NCI-H69 (cell line): ENCODE results near the gene ARL8B.
A peak's percentile ranks its signal among the peaks of the same experiment; 100 is the strongest.
"Not testable (repeated sequence)": the region's sequence is repeated elsewhere in the genome, so short reads cannot be mapped to it uniquely, and the experiment has no call there.

Experiments
- DNase-seq: peaks from one replicate; lab custom pipeline; 2025; lab: John Stamatoyannopoulos, UW

Gene ARL8B

GRCh38 chr3:5145120-5145519 is 23.0 kb downstream of the ARL8B start:
- DNase-seq = no peak

GRCh38 chr3:5147152-5147551 is 25.1 kb downstream of the ARL8B start:
- DNase-seq = not testable (repeated sequence)

GRCh38 chr3:5149306-5149880 is 27.3 kb downstream of the ARL8B start:
- no peak for DNase-seq

- no peak for DNase-seq
These were observed 29.5 kb downstream of the ARL8B start for GRCh38 chr3:5151586-5151985.

GRCh38 chr3:5153074-5153473 is 31.0 kb downstream of the ARL8B start:
- no peak for DNase-seq

- DNase-seq = no peak
These were observed 33.1 kb downstream of the ARL8B start for GRCh38 chr3:5155241-5155640.

- no peak for DNase-seq
These were observed 38.2 kb downstream of the ARL8B start for GRCh38 chr3:5160321-5160720.

GRCh38 chr3:5160940-5161858 is 39.1 kb downstream of the ARL8B start:
- no peak for DNase-seq

GRCh38 chr3:5162102-5162501 is 40.0 kb downstream of the ARL8B start:
- DNase-seq = no peak

GRCh38 chr3:5165698-5166097 is 43.6 kb downstream of the ARL8B start:
- no peak for DNase-seq

GRCh38 chr3:5166846-5167245 is 44.8 kb downstream of the ARL8B start:
- no peak for DNase-seq

- DNase-seq = no peak
These were observed 46.0 kb downstream of the ARL8B start for GRCh38 chr3:5168110-5168509.

GRCh38 chr3:5169807-5170206 is 47.7 kb downstream of the ARL8B start:
- no peak for DNase-seq

- no peak for DNase-seq
These were observed 48.9 kb downstream of the ARL8B start for GRCh38 chr3:5170975-5171374.

- no peak for DNase-seq
These were observed 49.9 kb downstream of the ARL8B start for GRCh38 chr3:5172018-5172417.

GRCh38 chr3:5179036-5179435 is 56.9 kb downstream of the ARL8B start:
- DNase-seq = not testable (repeated sequence)

- DNase-seq = no peak
These were observed 59.5 kb downstream of the ARL8B start for GRCh38 chr3:5181469-5182141.

- not testable (repeated sequence) for DNase-seq
These were observed 61.6 kb downstream of the ARL8B start for GRCh38 chr3:5183714-5184113.

- no peak for DNase-seq
These were observed 62.4 kb downstream of the ARL8B start for GRCh38 chr3:5184499-5184898.

- no peak for DNase-seq
These were observed 63.1 kb downstream of the ARL8B start for GRCh38 chr3:5185093-5185673.

- DNase-seq = no peak
These were observed 64.2 kb downstream of the ARL8B start for GRCh38 chr3:5186089-5186857.

GRCh38 chr3:5186858-5187155 is 64.7 kb downstream of the ARL8B start:
- DNase-seq = peak; percentile 30
